ENCODE results near the gene TBC1D9.

The TBC1D9 gene

DNA sequence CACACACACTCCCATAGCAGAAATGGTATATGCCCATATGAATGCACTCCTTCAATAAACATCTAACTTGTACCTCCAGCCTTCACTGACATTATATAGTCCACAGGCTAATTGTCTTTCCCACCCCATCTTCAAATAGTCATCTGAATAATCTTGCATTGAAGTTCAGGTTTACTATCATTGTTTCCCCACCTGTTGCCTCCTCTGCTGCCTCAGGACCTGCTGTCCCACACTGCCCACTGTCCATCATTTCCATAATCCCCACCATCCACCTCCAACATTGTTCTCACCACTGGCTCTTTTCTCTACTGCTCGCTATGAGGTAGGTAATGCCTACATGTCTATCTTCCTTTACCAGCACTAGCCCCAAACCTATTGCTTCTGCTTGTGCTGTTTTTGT, 66.1 kb downstream of the TBC1D9 start:
- DNase-seq (ENCODE audit: low spot score): no peak

DNA sequence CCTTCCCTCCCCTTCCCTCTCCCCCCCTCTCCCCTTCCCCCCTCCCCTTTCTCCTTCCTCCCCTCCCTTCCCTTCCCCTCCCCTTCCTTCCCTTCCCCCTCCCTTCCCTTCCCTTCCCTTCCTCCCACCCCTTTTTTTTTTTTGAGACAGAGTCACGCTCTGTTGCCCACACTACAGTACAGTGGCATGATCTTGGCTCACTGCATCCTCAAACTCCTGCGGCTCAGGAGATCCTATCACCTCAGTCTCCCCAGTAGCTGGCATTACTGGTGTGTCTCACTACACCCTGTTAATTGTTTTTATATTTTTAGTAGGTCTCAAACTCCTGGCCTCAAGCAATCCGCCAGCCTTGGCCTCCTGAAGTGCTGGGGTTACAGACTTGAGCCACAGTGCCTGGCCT, 66.6 kb downstream of the TBC1D9 start:
- no peak for DNase-seq (ENCODE audit: low spot score)

- DNase-seq (ENCODE audit: low spot score): no peak
These were observed 67.2 kb downstream of the TBC1D9 start for GRCh38 chr4:140688711-140689598.

DNA sequence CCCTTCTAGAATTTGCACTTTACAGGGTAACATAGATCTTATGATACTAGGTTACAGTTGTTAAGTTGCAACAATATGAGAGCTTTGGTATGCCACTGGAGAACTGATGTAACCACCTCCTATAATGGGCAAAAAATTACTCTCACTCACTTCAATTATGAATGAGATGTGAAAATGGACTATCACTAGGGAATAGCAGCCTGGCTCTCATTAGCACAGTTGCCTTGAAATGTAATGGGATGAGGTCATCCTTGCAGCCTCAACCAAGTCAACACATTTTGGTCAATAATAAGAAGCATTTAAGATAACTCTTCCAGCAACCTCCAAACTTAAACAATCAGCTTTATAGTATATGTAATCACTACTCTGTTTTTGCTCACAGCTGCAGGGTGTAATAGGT, 69.4 kb downstream of the TBC1D9 start:
- no peak for DNase-seq (ENCODE audit: low spot score)

- DNase-seq (ENCODE audit: low spot score): no peak
These were observed 71.9 kb downstream of the TBC1D9 start for GRCh38 chr4:140684314-140684713.

DNA sequence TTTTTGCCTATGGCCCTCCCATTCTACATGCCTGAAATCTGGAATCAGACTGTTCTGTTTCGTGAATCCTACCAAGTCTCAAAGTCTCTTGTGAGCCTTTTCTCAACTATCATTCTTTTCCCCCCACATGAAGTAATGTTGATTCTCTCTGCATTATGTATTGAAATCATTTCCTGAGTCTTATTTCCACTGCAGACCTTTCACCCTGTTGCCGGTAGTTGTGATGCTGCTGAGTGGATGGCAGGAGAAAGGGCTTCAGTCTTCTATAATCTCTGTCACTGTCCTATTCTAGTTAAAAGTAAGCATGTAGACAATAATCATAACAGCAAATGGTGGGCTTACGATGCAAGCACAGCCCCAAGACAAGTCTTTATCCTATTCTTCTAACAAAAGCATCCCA, 75.0 kb downstream of the TBC1D9 start:
- DNase-seq (ENCODE audit: low spot score): no peak

- no peak for DNase-seq (ENCODE audit: low spot score)
These were observed 75.5 kb downstream of the TBC1D9 start for GRCh38 chr4:140680686-140681085.

DNA sequence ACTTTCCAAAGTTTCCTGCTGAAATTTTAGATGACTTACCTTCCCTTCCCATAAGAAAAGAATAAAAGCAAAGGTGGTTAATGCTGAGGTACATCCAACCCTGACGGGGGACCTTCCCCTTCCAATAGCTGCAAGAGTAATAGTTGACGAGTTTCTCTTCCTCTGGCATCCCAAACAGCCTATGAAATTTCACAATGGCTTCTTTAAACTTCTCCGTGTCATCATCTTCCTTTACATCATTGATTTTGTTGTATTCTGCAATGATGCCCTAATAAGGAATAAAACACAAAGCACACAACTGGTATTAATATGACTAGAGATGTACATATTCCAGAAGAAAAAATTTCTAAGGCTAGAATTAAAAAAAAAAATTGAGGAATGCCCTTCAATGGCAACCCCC, 76.6 kb downstream of the TBC1D9 start:
- DNase-seq (ENCODE audit: low spot score): no peak

GRCh38 chr4:140675599-140676231, 80.5 kb downstream of the TBC1D9 start:
- DNase-seq (ENCODE audit: low spot score): no peak

- DNase-seq (ENCODE audit: low spot score): no peak
These were observed 82.5 kb downstream of the TBC1D9 start for GRCh38 chr4:140673729-140674128.

DNA sequence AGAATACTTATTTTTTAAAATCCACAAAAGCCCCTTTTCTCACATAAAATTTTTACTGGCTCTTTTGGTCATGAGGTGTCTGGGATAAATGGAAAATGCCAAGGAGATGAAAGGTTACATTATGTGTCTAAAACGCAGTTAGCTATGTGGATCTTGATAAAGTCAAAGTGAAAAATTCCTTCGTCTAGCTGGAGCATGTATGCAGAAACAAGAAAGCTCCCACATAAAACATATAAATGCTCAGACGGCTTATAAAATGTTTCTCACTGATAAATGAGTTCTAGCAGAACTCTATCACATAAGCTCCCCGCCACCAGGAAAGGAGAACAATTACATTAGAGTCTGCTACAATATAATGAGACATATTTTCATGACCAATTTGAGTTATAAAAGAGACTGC, 83.8 kb downstream of the TBC1D9 start:
- no peak for DNase-seq (ENCODE audit: low spot score)

DNA sequence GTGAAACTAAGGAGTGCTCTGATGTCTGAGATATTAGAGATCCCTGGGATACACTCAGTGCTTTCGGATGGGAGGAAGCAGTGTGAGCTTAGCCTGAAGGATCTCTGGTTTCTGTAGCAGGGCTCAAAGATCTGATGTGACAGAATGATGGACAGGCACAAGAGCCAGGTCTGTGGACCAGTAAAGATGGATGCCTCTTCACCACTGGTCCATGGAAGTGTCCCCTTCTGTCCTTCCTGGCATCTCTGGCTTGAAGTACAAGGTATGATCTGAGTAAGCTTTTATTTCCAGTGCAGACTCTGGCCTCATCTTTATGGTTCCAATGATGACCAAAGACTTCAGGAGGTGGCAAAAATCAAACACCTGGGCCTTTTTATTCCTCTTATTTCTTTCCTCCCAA, 88.1 kb downstream of the TBC1D9 start:
- no peak for DNase-seq (ENCODE audit: low spot score)

DNA sequence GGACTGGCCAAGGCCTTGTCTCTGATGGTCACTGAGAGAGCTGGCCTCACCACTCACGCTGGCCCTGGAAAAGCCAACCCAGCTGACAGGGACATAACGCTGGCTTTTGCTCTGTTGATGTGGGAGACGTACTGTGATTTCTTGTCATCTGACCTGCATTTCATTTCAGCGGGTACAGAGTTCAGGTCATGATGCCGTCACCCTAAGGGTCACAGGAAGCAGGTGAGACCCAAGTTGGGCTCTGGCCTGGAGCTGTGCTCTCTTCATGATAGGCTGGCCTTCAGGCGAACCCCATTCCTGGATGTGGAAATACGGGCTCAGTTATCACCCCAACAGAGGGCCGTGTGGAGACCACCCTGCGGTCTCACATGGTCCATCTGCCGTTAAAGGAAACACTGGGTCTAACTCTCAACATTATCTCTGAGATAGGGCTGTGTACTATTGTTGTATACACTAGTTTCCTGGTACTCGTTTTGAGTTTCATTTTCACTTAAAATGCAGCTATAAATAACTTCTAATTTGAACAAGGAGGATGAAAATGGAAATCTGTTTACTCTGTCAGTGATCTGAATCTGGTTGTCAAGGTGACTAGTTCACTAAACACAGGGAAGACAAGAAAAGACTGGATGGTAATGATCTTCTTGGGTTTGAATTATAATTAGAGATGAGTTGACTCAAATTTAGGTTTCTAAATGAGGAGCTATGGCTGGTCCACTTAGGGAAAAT, 89.1 kb downstream of the TBC1D9 start:
- DNase-seq (ENCODE audit: low spot score): no peak

GRCh38 chr4:140662082-140662869, 93.9 kb downstream of the TBC1D9 start:
- DNase-seq (ENCODE audit: low spot score): no peak

DNA sequence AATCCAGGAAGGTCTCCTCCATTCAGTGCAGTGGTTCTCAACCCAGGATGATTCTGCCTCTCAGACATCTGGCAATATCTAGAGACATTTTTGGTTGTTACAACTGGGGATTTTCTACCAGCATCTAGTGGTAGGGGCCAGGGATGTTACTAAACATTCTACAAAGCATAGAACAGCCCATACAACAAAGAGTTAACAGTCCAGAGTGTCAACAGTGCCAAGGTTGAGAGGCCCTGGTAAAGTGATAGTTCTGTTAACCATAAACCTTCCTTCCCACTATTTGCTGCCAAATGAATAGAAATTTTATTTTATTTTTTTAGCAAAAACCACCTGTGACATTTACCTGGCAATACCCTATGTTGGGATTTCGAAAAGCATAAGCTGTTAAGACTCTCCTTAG, 94.6 kb downstream of the TBC1D9 start:
- DNase-seq (ENCODE audit: low spot score): no peak

- no peak for DNase-seq (ENCODE audit: low spot score)
These were observed 96.1 kb downstream of the TBC1D9 start for GRCh38 chr4:140659943-140660700.

DNA sequence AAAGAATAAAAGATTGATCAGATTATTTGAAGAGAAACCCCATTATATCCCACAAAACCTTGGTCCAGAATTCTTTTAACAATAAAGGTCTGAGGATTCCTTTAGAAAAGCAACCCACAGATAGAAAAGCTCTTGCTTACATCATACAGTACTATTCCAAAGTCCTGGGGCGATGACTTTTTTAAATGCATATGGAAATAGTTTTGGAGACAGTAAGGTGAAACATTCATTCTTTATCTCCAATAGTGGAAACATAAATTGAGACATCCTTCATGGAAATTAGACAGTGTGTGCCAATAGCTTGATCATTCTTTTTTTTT, 101.7 kb downstream of the TBC1D9 start:
- DNase-seq (ENCODE audit: low spot score): no peak

DNA sequence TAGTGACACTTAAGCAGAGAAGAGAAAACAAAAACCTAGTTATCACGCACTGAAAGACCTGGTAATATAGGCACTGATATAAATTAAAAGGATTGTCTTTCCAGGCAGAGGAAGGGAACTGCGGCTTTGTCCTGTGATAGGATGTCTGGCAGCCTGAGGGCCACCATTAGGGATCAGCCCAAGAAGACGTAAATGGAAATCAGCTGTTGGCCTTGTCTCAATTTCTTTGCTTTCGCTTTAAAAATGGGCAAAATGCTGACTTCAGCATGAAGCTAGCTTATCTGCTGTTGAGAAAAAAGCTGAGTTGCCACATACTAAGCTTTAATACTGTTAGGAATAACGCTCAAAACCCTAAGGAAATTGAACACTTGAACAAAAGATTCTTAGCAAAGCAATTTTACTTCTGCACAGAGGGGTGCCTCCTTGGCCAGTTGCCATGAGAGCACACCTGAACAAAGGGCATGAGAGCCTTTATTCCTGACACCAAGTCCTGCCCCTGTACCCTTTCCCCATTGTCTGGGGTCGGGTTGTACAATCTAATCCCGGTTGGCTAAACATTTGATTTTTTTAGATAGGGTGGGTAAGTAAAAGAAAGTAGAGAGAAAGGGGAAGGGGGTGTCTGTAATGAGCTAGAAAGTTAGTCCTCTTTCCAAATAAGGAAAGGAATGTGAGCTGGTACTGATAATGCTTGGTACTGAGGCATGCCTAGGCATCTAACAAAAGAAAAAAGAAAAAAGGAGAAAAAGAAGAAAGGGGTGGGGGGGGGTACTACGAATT, 102.3 kb downstream of the TBC1D9 start:
- DNase-seq (ENCODE audit: low spot score): no peak

DNA sequence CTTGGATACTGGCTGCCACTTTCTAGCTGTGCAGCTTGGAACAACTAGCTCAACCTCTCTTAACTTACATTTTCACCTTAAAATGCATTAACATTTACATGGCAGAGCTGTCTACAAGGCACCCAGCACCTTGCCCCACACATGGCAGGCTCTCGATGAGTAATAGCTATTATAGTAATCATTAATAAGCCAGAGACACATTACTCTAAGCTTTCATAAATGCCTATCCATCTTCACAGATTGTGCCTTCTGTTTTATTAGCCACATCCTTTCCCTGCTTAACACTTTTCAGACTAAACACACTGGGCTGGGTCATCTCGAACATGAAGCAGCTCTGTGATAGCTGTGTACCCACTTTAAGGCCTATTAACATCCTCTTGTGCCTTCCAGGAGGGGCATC, 103.6 kb downstream of the TBC1D9 start:
- no peak for DNase-seq (ENCODE audit: low spot score)

- no peak for DNase-seq (ENCODE audit: low spot score)
These were observed 107.4 kb downstream of the TBC1D9 start for GRCh38 chr4:140648716-140649308.

Data from RKO (cell line).